Fibroblast of mammary gland (primary cell): ENCODE data around the gene TAX1BP3.

ENCODE experiments used
- DNase-seq: peaks from one replicate; pipeline ENCODE4 v3.0.0-alpha.2; 2010; ENCODE audit warnings: low read depth
- H3K4me3 ChIP-seq: 2 replicates; pipeline ENCODE4 v1.5.1; 2011; ENCODE audit warnings: low read depth, mild to moderate bottlenecking, low read length, moderate library complexity; ENCODE audit not compliant: control insufficient read depth
- CTCF ChIP-seq: conservative IDR thresholded peaks from 2 replicates; pipeline ENCODE4 v1.5.1; 2011; ENCODE audit warnings: low read depth, low read length, inconsistent platforms; ENCODE audit not compliant: control insufficient read depth, insufficient read depth

Gene TAX1BP3

GRCh38 chr17:3630781-3631180, 37.6 kb downstream of the TAX1BP3 start:
- no peak for DNase-seq
- no peak for TF ChIP-seq CTCF
- no peak overlapping the region for H3K4me3 ChIP-seq

GRCh38 chr17:3627769-3628167, 40.6 kb downstream of the TAX1BP3 start:
- no peak for TF ChIP-seq CTCF
- no peak for DNase-seq
- no peak overlapping the region for H3K4me3 ChIP-seq

- DNase-seq, result no peak
- no peak overlapping the region for H3K4me3 ChIP-seq
- TF ChIP-seq CTCF, result no peak
Observed at GRCh38 chr17:3626831-3627768, 41.3 kb downstream of the TAX1BP3 start.

GRCh38 chr17:3622977-3623594, 45.3 kb downstream of the TAX1BP3 start:
- DNase-seq, result no peak
- no peak overlapping the region for H3K4me3 ChIP-seq
- no peak for TF ChIP-seq CTCF

GRCh38 chr17:3621146-3621720, 47.1 kb downstream of the TAX1BP3 start:
- TF ChIP-seq CTCF, result no peak
- DNase-seq, result no peak
- H3K4me3 ChIP-seq, result no peak overlapping the region

- no peak overlapping the region for H3K4me3 ChIP-seq
- TF ChIP-seq CTCF, result no peak
- no peak for DNase-seq
Observed at GRCh38 chr17:3615160-3615870, 53.1 kb downstream of the TAX1BP3 start.
